Mucosa of rectum (tissue), 2 donors: ENCODE data around the gene SNX3.

Source experiments
- H3K27ac ChIP-seq, 2 donors: one replicate each; pipeline ENCODE4 v1.7.0; 2013; ENCODE audit warnings: inconsistent platforms in 2 of 2, low read depth in 2 of 2, low read length in 2 of 2
- H3K27me3 ChIP-seq, 2 donors: one replicate each; pipeline ENCODE4 v1.7.0; 2013; ENCODE audit warnings: low read length in 2 of 2; ENCODE audit not compliant: control insufficient read depth in 2 of 2, insufficient read depth in 2 of 2
- H3K36me3 ChIP-seq, 2 donors: one replicate each; pipeline ENCODE4 v1.7.0; 2013; ENCODE audit warnings: low read length in 2 of 2; ENCODE audit not compliant: control insufficient read depth in 2 of 2, insufficient read depth in 2 of 2
- H3K4me1 ChIP-seq, 2 donors: one replicate each; pipeline ENCODE4 v1.7.0; 2013; ENCODE audit warnings: low read length in 2 of 2, mild to moderate bottlenecking in 1 of 2; ENCODE audit not compliant: control insufficient read depth in 2 of 2, insufficient read depth in 2 of 2
- H3K4me3 ChIP-seq, 2 donors: one replicate each; pipeline ENCODE4 v1.7.0; 2013; ENCODE audit warnings: low read length in 2 of 2
- H3K9ac ChIP-seq, 2 donors: one replicate each; pipeline ENCODE4 v1.7.0; 2013; ENCODE audit warnings: low read length in 2 of 2, low read depth in 1 of 2, mild to moderate bottlenecking in 1 of 2
- H3K9me3 ChIP-seq, 2 donors: one replicate each; pipeline ENCODE4 v1.7.0; 2013; ENCODE audit warnings: low read length in 2 of 2; ENCODE audit not compliant: control insufficient read depth in 2 of 2
- donor health status: healthy.
- donor health status: Normal muscosa, but diverticular disease.

SNX3 gene

GRCh38 chr6:108268845-108269244, 8.0 kb upstream of the SNX3 start:
- no peaks in the 10 kb centered on the region for H3K36me3 ChIP-seq
- H3K9ac ChIP-seq = no peak overlapping the region
- H3K9me3 ChIP-seq = no peaks in the 10 kb centered on the region
- H3K27me3 ChIP-seq = no peaks in the 10 kb centered on the region
- H3K4me1 ChIP-seq = no peaks in the 10 kb centered on the region
- H3K27ac ChIP-seq = no peak overlapping the region
- no peak overlapping the region for H3K4me3 ChIP-seq

- Histone ChIP-seq H3K4me3 (no peak overlapping the region), H3K27me3 (no peaks in the 10 kb centered on the region), H3K4me1 (peaks cover 0 to 5% of the 10 kb centered on the region in 2 donors), H3K9me3 (no peaks in the 10 kb centered on the region), H3K36me3 (no peaks in the 10 kb centered on the region), H3K9ac (no peak overlapping the region), H3K27ac (no peak overlapping the region)
These were observed 2.5 kb upstream of the SNX3 start for GRCh38 chr6:108263371-108263770.

- peaks cover 0 to 5% of the 10 kb centered on the region in 2 donors for H3K4me1 ChIP-seq
These were observed 573 bp downstream of the SNX3 start for GRCh38 chr6:108260126-108260808.

GRCh38 chr6:108254433-108255410, 6.1 kb downstream of the SNX3 start:
- no peak overlapping the region for H3K9ac ChIP-seq
- H3K27ac ChIP-seq = no peak overlapping the region
- no peaks in the 10 kb centered on the region for H3K9me3 ChIP-seq
- no peak overlapping the region for H3K4me3 ChIP-seq
- H3K36me3 ChIP-seq = peaks cover 0 to 10% of the 10 kb centered on the region in 2 donors
- peaks cover 0 to 2% of the 10 kb centered on the region in 2 donors for H3K4me1 ChIP-seq
- H3K27me3 ChIP-seq = no peaks in the 10 kb centered on the region

More at GRCh38 chr6:108260126-108260808, 573 bp downstream of the SNX3 start:
- H3K36me3 ChIP-seq = peaks cover 0 to 7% of the 10 kb centered on the region in 2 donors
- H3K27me3 ChIP-seq = no peaks in the 10 kb centered on the region
- peak overlapping the region; percentile 95 for H3K27ac ChIP-seq
- H3K9ac ChIP-seq = peak overlapping the region; percentile 98 to 99
- no peaks in the 10 kb centered on the region for H3K9me3 ChIP-seq
- H3K4me3 ChIP-seq = peak overlapping the region; percentile 76 to 100

- no peaks in the 10 kb centered on the region for H3K27me3 ChIP-seq
- H3K4me3 ChIP-seq = no peak overlapping the region
- H3K36me3 ChIP-seq = peaks cover 0 to 10% of the 10 kb centered on the region in 2 donors
- H3K9ac ChIP-seq = no peak overlapping the region
- H3K27ac ChIP-seq = no peak overlapping the region
- H3K9me3 ChIP-seq = no peaks in the 10 kb centered on the region
- no peaks in the 10 kb centered on the region for H3K4me1 ChIP-seq
These were observed 7.6 kb downstream of the SNX3 start for GRCh38 chr6:108253241-108253640.

GRCh38 chr6:108252055-108252454, 8.8 kb downstream of the SNX3 start:
- H3K27me3 ChIP-seq = no peaks in the 10 kb centered on the region
- no peaks in the 10 kb centered on the region for H3K9me3 ChIP-seq
- no peak overlapping the region for H3K9ac ChIP-seq
- H3K4me3 ChIP-seq = no peak overlapping the region
- no peaks in the 10 kb centered on the region for H3K4me1 ChIP-seq
- no peak overlapping the region for H3K27ac ChIP-seq
- H3K36me3 ChIP-seq = peaks cover 0 to 8% of the 10 kb centered on the region in 2 donors

- Histone ChIP-seq H3K27ac (no peak overlapping the region), H3K9me3 (no peaks in the 10 kb centered on the region), H3K4me3 (no peak overlapping the region), H3K4me1 (no peaks in the 10 kb centered on the region), H3K9ac (no peak overlapping the region), H3K27me3 (no peaks in the 10 kb centered on the region), H3K36me3 (peaks cover 0 to 6% of the 10 kb centered on the region in 2 donors)
These were observed 9.6 kb downstream of the SNX3 start for GRCh38 chr6:108251252-108251651.

GRCh38 chr6:108250240-108250866, 10.5 kb downstream of the SNX3 start:
- no peaks in the 10 kb centered on the region for H3K9me3 ChIP-seq
- no peak overlapping the region for H3K27ac ChIP-seq

GRCh38 chr6:108247965-108248536, 12.8 kb downstream of the SNX3 start:
- Histone ChIP-seq H3K4me3 (no peak overlapping the region), H3K9me3 (no peaks in the 10 kb centered on the region), H3K27ac (no peak overlapping the region), H3K36me3 (peaks cover 0 to 3% of the 10 kb centered on the region in 2 donors), H3K27me3 (no peaks in the 10 kb centered on the region), H3K9ac (no peak overlapping the region), H3K4me1 (no peaks in the 10 kb centered on the region)

More at GRCh38 chr6:108250240-108250866, 10.5 kb downstream of the SNX3 start:
- Histone ChIP-seq H3K4me3 (no peak overlapping the region), H3K9ac (no peak overlapping the region), H3K4me1 (no peaks in the 10 kb centered on the region), H3K27me3 (no peaks in the 10 kb centered on the region), H3K36me3 (peaks cover 0 to 3% of the 10 kb centered on the region in 2 donors)
